GM18517 (cell line): ENCODE measurements around the gene NCOA1.

ENCODE experiments used
- ATAC-seq: cut with Tn5 transposase; IDR thresholded peaks from one replicate; pipeline ENCODE4 v1.9.1; 2021; ENCODE audit warnings: mild to moderate bottlenecking, moderate library complexity; ENCODE audit not compliant: unreplicated experiment

The NCOA1 gene

GRCh38 chr2:24725956-24726355, 234.9 kb downstream of the NCOA1 start:
- ATAC-seq: no peak

GRCh38 chr2:24730481-24730880, 239.4 kb downstream of the NCOA1 start:
- ATAC-seq: no peak

GRCh38 chr2:24731040-24731439, 240.0 kb downstream of the NCOA1 start:
- no peak for ATAC-seq

GRCh38 chr2:24731923-24732322, 240.9 kb downstream of the NCOA1 start:
- ATAC-seq: no peak

GRCh38 chr2:24734741-24735140, 243.7 kb downstream of the NCOA1 start:
- ATAC-seq: no peak

- ATAC-seq: no peak
Measured at GRCh38 chr2:24739354-24740025, 248.4 kb downstream of the NCOA1 start.

GRCh38 chr2:24740142-24740541, 249.1 kb downstream of the NCOA1 start:
- no peak for ATAC-seq

- no peak for ATAC-seq
Measured at GRCh38 chr2:24742730-24743129, 251.7 kb downstream of the NCOA1 start.

- ATAC-seq: no peak
Measured at GRCh38 chr2:24743924-24744323, 252.9 kb downstream of the NCOA1 start.

GRCh38 chr2:24744356-24744755, 253.3 kb downstream of the NCOA1 start:
- ATAC-seq: no peak

GRCh38 chr2:24745825-24746224, 254.8 kb downstream of the NCOA1 start:
- no peak for ATAC-seq

GRCh38 chr2:24747299-24747698, 256.2 kb downstream of the NCOA1 start:
- no peak for ATAC-seq

GRCh38 chr2:24749069-24749691, 258.1 kb downstream of the NCOA1 start:
- no peak for ATAC-seq

GRCh38 chr2:24754985-24755705, 264.1 kb downstream of the NCOA1 start:
- ATAC-seq: no peak

GRCh38 chr2:24756789-24757188, 265.7 kb downstream of the NCOA1 start:
- no peak for ATAC-seq

GRCh38 chr2:24761866-24762265, 270.8 kb downstream of the NCOA1 start:
- no peak for ATAC-seq

GRCh38 chr2:24762518-24762917, 271.5 kb downstream of the NCOA1 start:
- no peak for ATAC-seq

GRCh38 chr2:24763843-24764242, 272.8 kb downstream of the NCOA1 start:
- no peak for ATAC-seq

GRCh38 chr2:24766609-24767008, 275.6 kb downstream of the NCOA1 start:
- ATAC-seq: no peak

GRCh38 chr2:24768013-24768412, 277.0 kb downstream of the NCOA1 start:
- no peak for ATAC-seq

- ATAC-seq: no peak
Measured at GRCh38 chr2:24768601-24769000, 277.5 kb downstream of the NCOA1 start.

- no peak for ATAC-seq
Measured at GRCh38 chr2:24771061-24771460, 280.0 kb downstream of the NCOA1 start.
